ENCODE results near the gene LRRN1.

DNA sequence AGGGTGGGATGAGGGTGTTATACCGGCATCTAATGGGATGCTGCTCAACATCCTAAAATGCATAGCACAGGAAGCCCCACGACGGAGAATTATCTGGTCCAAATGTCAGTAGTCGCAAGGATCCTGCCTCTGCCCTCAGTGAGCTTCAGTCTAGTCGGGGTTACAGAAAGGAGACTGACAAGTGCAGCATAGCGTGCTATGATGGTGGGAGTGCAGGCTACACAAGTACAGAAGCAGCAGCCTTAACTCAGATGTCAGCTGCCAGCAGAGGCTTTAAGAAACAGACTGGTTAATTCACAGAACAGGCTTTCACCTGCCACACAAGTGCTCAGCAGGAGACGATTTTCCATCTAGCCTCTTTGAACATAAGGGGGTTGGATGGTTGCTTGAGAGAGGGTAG is 6.9 kb downstream of the LRRN1 start:
- TF ChIP-seq, protein P1, sequence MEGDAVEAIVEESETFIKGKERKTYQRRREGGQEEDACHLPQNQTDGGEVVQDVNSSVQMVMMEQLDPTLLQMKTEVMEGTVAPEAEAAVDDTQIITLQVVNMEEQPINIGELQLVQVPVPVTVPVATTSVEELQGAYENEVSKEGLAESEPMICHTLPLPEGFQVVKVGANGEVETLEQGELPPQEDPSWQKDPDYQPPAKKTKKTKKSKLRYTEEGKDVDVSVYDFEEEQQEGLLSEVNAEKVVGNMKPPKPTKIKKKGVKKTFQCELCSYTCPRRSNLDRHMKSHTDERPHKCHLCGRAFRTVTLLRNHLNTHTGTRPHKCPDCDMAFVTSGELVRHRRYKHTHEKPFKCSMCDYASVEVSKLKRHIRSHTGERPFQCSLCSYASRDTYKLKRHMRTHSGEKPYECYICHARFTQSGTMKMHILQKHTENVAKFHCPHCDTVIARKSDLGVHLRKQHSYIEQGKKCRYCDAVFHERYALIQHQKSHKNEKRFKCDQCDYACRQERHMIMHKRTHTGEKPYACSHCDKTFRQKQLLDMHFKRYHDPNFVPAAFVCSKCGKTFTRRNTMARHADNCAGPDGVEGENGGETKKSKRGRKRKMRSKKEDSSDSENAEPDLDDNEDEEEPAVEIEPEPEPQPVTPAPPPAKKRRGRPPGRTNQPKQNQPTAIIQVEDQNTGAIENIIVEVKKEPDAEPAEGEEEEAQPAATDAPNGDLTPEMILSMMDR (IDR thresholded peaks at IDR 0.05): no peak
- TF ChIP-seq EZH2 (IDR thresholded peaks at IDR 0.05; ENCODE audit: borderline replicate concordance, insufficient read depth, low read depth, low read length, poor library complexity, severe bottlenecking): no peak

Data from B cell (primary cell).